Sigmoid colon (tissue), 4 donors: Measurements from ENCODE around the gene GREB1.

Experiments
- POLR2AphosphoS5 ChIP-seq, 4 donors: sonication (generic); formaldehyde crosslinking; IDR thresholded peaks; one replicate each; pipeline ENCODE4 v1.6.1; 2017; ENCODE audit warnings: antibody characterized with exemption in 4 of 4
- TF ChIP-seq, protein P1 (sequence below), 4 experiments: fragments of 450-650 bp in 3 of 4; fragments of 200-600 bp in 1 of 4; IDR thresholded peaks; one replicate each; pipeline ENCODE4 v1.5.1; 2016 to 2019; ENCODE audit warnings: antibody characterized with exemption in 4 of 4, mild to moderate bottlenecking in 3 of 4, moderate library complexity in 2 of 4

DNA sequence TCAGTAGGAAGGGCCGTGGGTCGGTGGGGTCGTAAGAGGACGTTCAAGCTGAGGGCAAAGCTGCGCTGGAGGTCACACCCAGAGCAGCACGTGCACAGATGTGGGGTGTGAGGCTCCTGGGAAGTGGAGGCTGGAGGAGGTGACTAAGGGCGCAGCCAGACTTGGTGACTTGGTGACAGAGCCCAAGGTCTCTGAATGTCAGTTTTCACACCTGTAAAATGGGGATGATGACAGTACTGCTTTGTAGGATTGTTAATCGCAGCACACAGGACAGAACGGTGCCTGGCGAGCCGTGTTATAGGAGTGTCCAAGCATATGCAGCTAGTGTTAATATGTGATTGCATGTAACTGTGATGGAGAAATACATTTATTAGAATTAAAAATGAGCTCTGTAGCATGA is 95.4 kb downstream of the GREB1 start:
- no peak for TF ChIP-seq POLR2AphosphoS5 (IDR thresholded peaks at IDR 0.05)
- TF ChIP-seq, protein P1, sequence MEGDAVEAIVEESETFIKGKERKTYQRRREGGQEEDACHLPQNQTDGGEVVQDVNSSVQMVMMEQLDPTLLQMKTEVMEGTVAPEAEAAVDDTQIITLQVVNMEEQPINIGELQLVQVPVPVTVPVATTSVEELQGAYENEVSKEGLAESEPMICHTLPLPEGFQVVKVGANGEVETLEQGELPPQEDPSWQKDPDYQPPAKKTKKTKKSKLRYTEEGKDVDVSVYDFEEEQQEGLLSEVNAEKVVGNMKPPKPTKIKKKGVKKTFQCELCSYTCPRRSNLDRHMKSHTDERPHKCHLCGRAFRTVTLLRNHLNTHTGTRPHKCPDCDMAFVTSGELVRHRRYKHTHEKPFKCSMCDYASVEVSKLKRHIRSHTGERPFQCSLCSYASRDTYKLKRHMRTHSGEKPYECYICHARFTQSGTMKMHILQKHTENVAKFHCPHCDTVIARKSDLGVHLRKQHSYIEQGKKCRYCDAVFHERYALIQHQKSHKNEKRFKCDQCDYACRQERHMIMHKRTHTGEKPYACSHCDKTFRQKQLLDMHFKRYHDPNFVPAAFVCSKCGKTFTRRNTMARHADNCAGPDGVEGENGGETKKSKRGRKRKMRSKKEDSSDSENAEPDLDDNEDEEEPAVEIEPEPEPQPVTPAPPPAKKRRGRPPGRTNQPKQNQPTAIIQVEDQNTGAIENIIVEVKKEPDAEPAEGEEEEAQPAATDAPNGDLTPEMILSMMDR (IDR thresholded peaks at IDR 0.05), result no peak
